ENCODE data around the gene CIB1.

Gene CIB1

DNA sequence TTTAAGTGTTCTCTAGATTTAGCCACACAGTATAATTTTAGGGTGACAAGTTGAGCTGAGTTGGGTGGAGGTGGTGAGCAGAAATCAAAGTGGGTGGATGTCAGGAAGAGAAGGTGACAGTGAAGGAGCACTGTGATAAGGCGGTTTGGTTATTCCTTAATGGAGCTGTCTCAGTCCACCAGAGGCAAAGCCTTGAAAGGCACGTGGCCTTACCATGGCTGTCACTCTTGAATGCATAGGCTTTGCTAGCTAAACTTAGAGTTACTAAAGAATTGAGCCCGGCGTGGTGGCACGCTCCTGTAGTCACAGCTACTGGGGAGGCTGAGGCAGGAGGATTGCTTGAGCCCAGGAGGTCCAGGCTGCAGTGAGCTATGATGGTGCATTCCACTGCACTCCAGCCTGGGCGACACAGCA is 15.1 kb upstream of the CIB1 start:
- H3K27ac ChIP-seq: peak overlapping the region; percentile 65

DNA sequence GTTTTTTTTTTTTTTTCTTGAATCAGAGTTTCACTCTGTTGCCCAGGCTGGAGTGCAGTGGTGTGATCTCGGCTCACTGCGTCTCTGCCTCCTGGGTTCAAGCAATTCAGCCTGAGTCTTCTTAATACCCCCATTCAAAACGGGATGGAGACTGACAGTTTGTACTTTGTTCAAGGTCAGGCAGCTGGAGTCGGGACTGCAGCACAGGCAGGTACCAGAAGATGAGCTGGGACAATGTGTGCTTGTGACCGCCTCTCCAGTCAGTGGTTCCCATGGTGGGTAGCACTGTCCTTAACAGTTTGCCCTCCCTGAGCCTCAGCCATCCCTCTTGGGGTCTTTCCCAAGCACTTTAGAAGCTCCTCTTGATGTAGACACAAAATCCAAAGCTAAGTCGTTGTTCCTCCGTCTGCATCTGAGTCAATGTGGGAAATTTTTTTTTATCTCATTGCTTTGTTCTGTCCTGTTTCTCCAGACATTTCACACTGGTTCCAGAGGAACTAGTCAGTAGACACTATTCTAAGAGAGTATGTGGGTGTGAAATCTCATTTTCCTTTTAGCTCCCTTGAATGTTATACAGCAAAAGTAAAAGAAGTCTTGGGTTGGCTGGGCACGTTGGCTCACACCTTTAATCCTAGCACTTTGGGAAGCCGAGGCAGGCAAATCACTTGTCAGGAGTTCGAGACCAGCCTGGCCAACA is 10.3 kb upstream of the CIB1 start:
- no peak overlapping the region for H3K27ac ChIP-seq
- TF ChIP-seq, protein P1, sequence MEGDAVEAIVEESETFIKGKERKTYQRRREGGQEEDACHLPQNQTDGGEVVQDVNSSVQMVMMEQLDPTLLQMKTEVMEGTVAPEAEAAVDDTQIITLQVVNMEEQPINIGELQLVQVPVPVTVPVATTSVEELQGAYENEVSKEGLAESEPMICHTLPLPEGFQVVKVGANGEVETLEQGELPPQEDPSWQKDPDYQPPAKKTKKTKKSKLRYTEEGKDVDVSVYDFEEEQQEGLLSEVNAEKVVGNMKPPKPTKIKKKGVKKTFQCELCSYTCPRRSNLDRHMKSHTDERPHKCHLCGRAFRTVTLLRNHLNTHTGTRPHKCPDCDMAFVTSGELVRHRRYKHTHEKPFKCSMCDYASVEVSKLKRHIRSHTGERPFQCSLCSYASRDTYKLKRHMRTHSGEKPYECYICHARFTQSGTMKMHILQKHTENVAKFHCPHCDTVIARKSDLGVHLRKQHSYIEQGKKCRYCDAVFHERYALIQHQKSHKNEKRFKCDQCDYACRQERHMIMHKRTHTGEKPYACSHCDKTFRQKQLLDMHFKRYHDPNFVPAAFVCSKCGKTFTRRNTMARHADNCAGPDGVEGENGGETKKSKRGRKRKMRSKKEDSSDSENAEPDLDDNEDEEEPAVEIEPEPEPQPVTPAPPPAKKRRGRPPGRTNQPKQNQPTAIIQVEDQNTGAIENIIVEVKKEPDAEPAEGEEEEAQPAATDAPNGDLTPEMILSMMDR (conservative IDR thresholded peaks at IDR 0.05): no peak

More for the DNA sequence above, 15.1 kb upstream of the CIB1 start:
- TF ChIP-seq, protein P1 (conservative IDR thresholded peaks at IDR 0.05): no peak

DNA sequence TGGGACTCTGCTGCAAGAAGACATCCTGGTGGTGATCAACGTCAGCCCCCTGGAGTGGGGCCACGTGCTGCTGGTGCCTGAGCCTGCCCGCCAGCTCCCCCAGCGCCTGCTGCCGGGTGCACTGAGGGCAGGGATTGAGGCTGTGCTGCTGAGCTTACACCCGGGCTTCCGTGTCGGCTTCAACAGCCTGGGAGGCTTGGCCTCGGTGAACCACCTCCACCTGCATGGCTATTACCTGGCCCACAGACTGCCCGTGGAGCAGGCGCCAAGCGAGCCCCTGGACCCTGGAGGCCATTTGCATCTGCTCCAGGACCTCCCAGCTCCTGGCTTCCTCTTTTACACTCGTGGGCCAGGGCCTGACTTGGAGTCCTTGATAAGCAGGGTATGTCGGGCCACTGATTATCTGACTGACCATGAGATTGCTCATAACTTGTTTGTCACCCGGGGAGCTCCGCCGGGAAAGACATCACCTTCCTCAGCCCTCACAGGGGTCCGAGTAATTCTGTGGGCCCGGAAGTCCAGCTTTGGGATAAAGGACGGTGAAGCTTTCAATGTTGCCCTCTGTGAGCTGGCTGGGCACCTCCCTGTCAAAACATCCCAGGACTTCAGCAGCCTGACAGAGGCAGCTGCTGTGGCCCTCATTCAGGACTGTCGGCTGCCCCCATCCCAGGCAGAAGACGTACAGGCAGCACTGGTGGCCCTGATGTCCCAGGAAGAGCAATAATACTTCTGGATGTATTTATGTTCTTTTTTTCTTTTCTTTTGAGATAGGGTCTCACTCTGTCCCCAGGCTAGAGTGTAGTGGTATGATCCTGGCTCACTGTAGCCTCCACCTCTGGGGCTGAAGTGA is 7.8 kb upstream of the CIB1 start:
- no peak overlapping the region for H3K27ac ChIP-seq
- TF ChIP-seq, protein P1 (conservative IDR thresholded peaks at IDR 0.05): no peak

DNA sequence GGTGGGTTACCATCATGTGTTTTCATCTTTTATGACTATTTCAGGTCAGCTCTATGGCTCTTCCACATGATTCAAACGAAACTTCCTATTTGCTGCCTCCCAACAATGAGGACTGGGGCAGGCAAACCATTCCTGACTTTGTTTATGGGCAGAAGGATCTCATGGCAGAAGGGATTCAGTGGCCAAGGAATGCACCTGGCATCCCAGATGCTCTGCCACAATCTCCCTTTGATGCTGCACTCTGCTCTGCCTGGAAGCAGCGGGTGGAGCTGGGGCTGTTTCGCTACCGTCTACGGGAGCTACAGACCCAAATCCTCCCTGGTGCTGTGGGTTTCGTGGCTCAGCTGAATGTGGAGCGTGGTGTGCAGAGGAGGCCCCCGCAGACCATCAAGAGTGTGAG is 7.1 kb upstream of the CIB1 start:
- TF ChIP-seq, protein P1 (conservative IDR thresholded peaks at IDR 0.05): no peak
- no peak overlapping the region for H3K27ac ChIP-seq

DNA sequence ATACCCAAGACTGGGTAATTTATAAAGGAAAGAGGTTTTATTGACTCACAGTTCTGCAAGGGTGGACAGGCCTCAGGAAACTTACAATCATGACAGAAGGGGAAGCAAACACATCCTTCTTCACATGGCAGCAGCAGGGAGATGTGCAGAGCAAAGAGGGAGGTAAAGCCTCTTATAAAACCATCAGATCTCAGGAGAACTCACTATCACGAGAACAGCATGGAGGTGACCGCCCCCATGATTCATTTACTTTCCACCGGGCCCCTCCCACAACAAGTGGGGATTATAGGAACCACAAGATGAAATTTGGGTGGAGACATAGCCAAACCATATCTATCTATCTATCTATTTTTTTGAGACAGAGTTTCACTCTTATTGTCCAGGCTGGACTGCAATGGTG is 5.6 kb upstream of the CIB1 start:
- H3K27ac ChIP-seq: no peak overlapping the region
- TF ChIP-seq, protein P1 (conservative IDR thresholded peaks at IDR 0.05): no peak

DNA sequence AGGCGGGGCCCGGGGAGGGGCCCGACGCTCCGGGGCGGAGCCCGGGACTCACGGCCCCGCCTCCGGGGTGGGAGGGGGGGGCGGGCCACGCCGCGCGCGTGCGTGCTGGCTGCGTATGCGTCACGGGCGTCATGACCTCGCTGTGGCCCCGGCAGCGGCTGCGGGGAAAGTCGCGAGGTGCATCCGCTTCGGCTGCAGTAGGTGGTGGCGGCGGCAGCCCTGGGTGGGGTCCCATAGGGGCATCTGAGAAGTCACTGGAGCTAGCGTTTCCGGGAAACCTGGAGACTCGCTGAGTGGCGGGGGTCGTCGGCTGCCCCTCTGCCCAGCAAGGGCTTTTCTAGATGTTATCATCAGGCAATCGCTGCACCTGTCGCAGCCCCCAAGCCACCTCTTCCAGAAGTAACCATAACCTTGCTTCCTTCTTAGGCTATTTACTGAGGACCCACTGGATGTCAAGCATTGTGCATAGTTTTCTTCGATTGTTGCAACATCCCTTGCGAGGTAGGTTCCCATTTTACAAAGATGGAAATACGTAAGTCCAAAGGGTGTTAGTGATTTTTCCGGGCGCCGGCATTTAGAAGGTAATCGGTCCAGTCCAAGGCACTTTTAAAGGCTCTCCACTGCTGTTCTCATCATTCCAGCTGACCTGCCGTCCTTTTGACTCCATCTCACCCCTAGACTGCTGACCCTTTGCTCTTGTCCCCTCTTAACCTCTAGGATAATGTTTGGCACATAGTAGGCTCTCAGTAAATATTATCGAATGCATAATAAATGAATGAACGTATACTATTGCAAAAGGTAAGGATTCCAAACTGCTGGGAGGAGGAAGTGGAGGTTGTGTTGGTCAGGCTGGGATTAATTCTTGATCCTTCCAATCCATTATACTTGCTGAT is 601 bp upstream of the CIB1 start, which contains the start of gene GDPGP1:
GDPGP1 (plus strand) TSS at position 114 of the 893 bp plus-strand sequence. CDS start 6,700 bp downstream, outside the sequence.
- TF ChIP-seq, protein P1 (conservative IDR thresholded peaks at IDR 0.05): no peak
- H3K27ac ChIP-seq: peak within 1 kb of the TSS; percentile 84
